Smooth muscle cell of the umbilical artery (primary cell): ENCODE measurements around the gene TPPP3. TPM values are rescaled to one million over a fixed set of nuclear protein-coding genes. Genes with fewer than 3 reads are reported as not detected.

Experiments used
- total RNA-seq: library from RNA; depleted of rRNA; stranded (reverse); fragments of >200 nt; gene quantifications from 2 replicates; pipeline ENCODE4 v1.2.3, GENCODE V29; 2014

The TPPP3 gene
- 0.46 and 0.59 TPM in 2 replicates for total RNA-seq

DNA sequence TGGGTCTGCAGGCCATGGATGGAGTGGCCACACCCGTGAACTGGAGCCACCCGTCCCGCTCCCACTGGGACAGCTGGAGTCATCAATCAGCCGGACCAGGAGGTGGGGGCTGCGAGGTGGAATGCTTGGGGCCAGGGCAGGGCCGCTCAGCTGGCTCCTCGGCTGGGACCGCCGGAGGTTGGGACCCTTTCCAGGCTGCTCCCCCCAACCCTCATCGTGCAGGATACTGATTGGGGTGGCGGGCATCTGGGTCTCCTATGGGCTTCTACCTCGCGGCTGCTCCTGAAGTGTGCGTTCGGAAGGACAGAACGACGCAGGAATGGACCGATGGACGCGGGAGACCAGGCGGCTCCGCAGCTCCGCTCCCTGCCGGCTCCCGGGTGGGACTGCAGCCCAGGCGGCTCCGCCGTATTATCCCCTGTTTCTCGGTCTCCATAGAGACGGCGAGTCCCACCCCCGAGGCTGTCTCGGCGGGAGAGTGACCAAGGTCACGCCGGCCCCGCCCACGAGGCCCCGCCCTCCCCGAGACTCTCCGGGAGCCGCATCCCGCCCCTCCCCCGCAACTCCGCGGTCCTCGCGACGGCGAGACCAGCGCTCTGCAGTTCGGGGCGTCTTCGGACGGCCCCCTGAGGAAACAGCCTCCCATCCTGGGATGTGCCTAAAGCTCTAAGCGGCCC lies at the start of gene TPPP3:
Gene TPPP3 (minus strand): TSS at position 388 of the 677 bp plus-strand sequence. CDS start 2,387 bp downstream, outside the sequence.

GRCh38 chr16:67430977-67431774 lies 37.9 kb upstream of the TPPP3 start, which contains the start of gene HSD11B2:
TSS of gene HSD11B2 (plus strand) at chr16:67431121. CDS start at chr16:67431249, 128 bp downstream.

DNA sequence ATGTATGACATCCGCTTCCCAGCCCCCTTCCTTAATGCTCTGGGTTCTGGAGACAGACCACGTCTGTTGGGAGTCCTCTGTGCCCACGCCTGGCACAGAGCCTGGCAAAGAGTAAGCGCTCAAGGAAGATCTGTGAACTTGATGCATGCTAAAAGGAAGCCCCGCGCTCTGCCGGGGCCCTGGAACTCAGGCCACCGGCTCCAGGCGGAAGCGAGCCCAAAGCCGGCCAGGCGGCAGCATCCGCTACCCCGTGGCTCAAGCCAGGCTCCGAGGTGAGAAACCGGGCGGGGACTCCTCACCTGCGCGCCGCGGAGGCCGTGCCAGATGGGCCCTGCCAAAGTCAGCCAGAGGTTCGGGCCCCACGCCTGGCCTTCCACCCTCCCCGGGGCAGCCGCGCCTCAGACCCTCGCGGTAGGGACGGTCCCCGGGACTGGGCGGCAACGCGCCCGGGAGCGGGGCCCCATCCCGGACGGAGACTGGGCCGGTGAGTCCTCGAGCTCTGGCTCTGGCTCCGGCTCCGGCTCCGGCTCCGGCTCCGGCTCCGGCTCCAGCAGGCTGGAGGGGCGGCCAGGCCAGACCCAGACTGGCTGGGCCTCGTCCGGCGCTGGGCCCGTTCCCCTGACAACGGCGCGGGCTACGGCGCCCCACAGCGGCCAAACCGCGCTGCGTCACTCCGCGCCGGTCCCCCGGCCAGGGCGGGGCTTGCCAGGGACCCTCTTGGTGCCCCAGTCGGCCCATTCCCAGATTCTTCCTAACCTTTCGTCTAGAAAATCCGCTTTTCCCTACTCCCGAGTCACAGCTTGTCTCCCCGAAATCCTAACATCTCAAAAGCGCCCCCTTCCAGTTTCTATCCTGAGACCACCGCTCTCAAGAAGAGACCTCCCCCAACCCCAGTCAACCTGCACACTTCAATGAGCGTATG lies 22.8 kb upstream of the TPPP3 start, which contains the start of gene ZDHHC1:
Gene ZDHHC1 (minus strand): TSS at position 606 of the 922 bp plus-strand sequence. CDS start 8,702 bp downstream, outside the sequence.

Other genes starting within 250 kb of the TPPP3 start
- gene B3GNT9, start 242.5 kb downstream of the TPPP3 start, total RNA-seq = 33.4 and 51.1 TPM in 2 replicates
- 16.5 and 19.0 TPM in 2 replicates for gene TRADD, start 233.6 kb downstream of the TPPP3 start, total RNA-seq
- gene FBXL8, start 233.5 kb downstream of the TPPP3 start, total RNA-seq = 11.6 and 13.1 TPM in 2 replicates
- 6.5 and 7.9 TPM in 2 replicates for gene HSF4, start 228.8 kb downstream of the TPPP3 start, total RNA-seq
- 21.1 and 22.9 TPM in 2 replicates for gene NOL3, start 223.0 kb downstream of the TPPP3 start, total RNA-seq
- gene MATCAP1, start 209.5 kb downstream of the TPPP3 start, total RNA-seq = 9.8 and 12.4 TPM in 2 replicates
- gene EXOC3L1, start 203.4 kb downstream of the TPPP3 start, total RNA-seq = not detected in 2 replicates
- 68.0 and 85.7 TPM in 2 replicates for gene E2F4, start 201.3 kb downstream of the TPPP3 start, total RNA-seq
- gene ELMO3, start 194.4 kb downstream of the TPPP3 start, total RNA-seq = 0.30 and 0.42 TPM in 2 replicates
- gene TMEM208, start 166.4 kb downstream of the TPPP3 start, total RNA-seq = 26.4 and 61.5 TPM in 2 replicates
- gene FHOD1, start 146.0 kb downstream of the TPPP3 start, total RNA-seq = 8.0 and 25.0 TPM in 2 replicates
- 1.5 and 2.4 TPM in 2 replicates for gene SLC9A5, start 144.5 kb downstream of the TPPP3 start, total RNA-seq
- gene PLEKHG4, start 114.0 kb downstream of the TPPP3 start, total RNA-seq = 13.1 and 28.2 TPM in 2 replicates
- not detected in 2 replicates for gene KCTD19, start 66.8 kb downstream of the TPPP3 start, total RNA-seq
- gene LRRC36, start 66.7 kb downstream of the TPPP3 start, total RNA-seq = not detected in 2 replicates
- 5.6 and 6.4 TPM in 2 replicates for gene ZDHHC1, start 23.0 kb upstream of the TPPP3 start, total RNA-seq
- 0.59 TPM in 1 of 2 replicates, not detected in the other for gene HSD11B2, start 37.6 kb upstream of the TPPP3 start, total RNA-seq
- gene ATP6V0D1, start 87.7 kb upstream of the TPPP3 start, total RNA-seq = 104 and 140 TPM in 2 replicates
- not detected in 2 replicates for gene AGRP, start 90.0 kb upstream of the TPPP3 start, total RNA-seq
- 32.1 and 83.6 TPM in 2 replicates for gene RIPOR1, start 135.3 kb upstream of the TPPP3 start, total RNA-seq
- 13.4 and 16.6 TPM in 2 replicates for gene CTCF, start 169.0 kb upstream of the TPPP3 start, total RNA-seq